ENCODE results near the gene ARID1B. TPM values are rescaled to one million over a fixed set of nuclear protein-coding genes. Genes with fewer than 3 reads are reported as not detected.

ARID1B gene
- total RNA-seq, 2 experiments from 2014 or later: 36.9 to 38.9 TPM

GRCh38 chr6:156917213-156917612, 140.0 kb downstream of the ARID1B start:
- no peaks in the 10 kb centered on the region for H3K27me3 Mint-ChIP-seq
- DNase-seq: peak; percentile 15
- no peak for TF ChIP-seq CTCF (IDR thresholded peaks at IDR 0.05)
- H3K36me3 Mint-ChIP-seq (ENCODE audit: low read depth): peaks cover 15% of the 10 kb centered on the region
- intact Hi-C loops (cut with micrococcal nuclease): no loop called here
- no peak overlapping the region for H3K4me3 Mint-ChIP-seq
- CTCF ChIA-PET: no interaction called here
- no peak for ATAC-seq
- H3K9me3 Mint-ChIP-seq: no peaks in the 10 kb centered on the region
- POLR2A ChIA-PET: no interaction called here
- H3K4me1 Mint-ChIP-seq (ENCODE audit: low read depth): peaks cover 43% of the 10 kb centered on the region
- peak overlapping the region; percentile 7 for H3K27ac Mint-ChIP-seq

- CTCF ChIA-PET: no interaction called here
- no peaks in the 10 kb centered on the region for H3K9me3 Mint-ChIP-seq
These were observed 141.5 kb downstream of the ARID1B start for GRCh38 chr6:156918647-156919046.

DNA sequence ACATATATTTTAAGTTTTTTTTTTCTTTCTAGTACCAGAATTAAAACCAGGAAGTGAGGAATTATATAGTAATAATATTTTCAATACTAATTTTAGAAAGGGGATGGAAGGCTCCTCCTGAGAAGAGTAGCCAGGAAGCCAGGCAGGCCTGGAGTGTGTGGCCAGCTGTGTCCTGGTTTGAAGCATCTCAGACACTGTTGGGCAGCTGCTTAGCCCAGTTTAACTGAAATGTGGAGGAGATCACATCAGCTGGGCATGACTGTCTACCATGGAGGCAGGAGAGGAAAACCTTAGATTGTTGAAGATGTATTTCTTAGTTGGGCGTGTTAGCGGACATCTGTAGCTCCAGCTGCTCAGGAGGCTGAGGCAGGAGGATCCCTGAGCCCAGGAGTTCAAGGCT, 142.2 kb downstream of the ARID1B start:
- Mint-ChIP-seq H3K9me3 (no peaks in the 10 kb centered on the region), H3K27ac (no peak overlapping the region)
- no peak for TF ChIP-seq CTCF (IDR thresholded peaks at IDR 0.05)

More at GRCh38 chr6:156918647-156919046, 141.5 kb downstream of the ARID1B start:
- Mint-ChIP-seq H3K27ac (no peak overlapping the region), H3K4me3 (no peak overlapping the region), H3K4me1 (ENCODE audit: low read depth) (peaks cover 45% of the 10 kb centered on the region), H3K27me3 (no peaks in the 10 kb centered on the region), H3K36me3 (ENCODE audit: low read depth) (peaks cover 10% of the 10 kb centered on the region)
- no peak for TF ChIP-seq CTCF (IDR thresholded peaks at IDR 0.05)
- intact Hi-C loops (cut with micrococcal nuclease): no loop called here
- DNase-seq (no peak), ATAC-seq (no peak)
- POLR2A ChIA-PET: no interaction called here

DNA sequence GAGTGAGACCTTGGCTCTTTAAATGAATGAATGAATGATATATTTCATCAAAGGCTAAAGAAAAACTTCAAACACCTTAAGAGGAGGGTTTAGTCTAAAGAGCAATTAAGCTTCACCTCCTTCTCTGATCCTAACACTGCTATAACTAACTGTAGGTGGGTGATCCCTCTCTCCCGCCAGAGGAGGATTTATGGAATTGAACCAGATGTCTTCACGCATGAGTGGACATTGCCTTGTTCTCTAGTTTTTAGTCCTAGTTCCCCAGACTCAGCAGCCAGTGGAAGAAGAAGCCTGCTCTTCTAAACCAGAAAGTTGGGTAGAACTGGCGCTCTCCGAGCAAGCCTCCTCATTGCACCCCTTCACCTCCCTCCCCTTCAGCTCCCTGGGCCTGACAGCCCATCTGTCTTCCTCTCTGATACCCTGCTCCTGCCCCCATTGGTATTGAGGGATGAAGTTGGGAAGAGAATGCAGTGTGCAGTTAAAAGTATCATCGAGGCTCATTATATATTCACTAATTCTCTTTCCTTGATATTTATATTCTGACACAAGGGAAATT, 142.7 kb downstream of the ARID1B start:
- TF ChIP-seq CTCF (IDR thresholded peaks at IDR 0.05): no peak
- H3K4me3 Mint-ChIP-seq: no peak overlapping the region
- H3K36me3 Mint-ChIP-seq (ENCODE audit: low read depth): peaks cover 7% of the 10 kb centered on the region
- no peak overlapping the region for H3K27ac Mint-ChIP-seq
- DNase-seq: no peak
- no peaks in the 10 kb centered on the region for H3K9me3 Mint-ChIP-seq
- intact Hi-C loops (cut with micrococcal nuclease): no loop called here
- ATAC-seq: no peak
- CTCF ChIA-PET: interaction anchor here (1.6 kb wide), 1 partner anchor 9 kb away, joined by 4 read pairs; no protein-coding TSS in a partner anchor
- H3K4me1 Mint-ChIP-seq (ENCODE audit: low read depth): peaks cover 44% of the 10 kb centered on the region
- POLR2A ChIA-PET: no interaction called here
- no peaks in the 10 kb centered on the region for H3K27me3 Mint-ChIP-seq

More for the DNA sequence above, 142.2 kb downstream of the ARID1B start:
- ChIA-PET POLR2A (no interaction called here), CTCF (interaction anchor here (1.6 kb wide), 1 partner anchor 9 kb away, joined by 4 read pairs; no protein-coding TSS in a partner anchor)
- H3K4me1 Mint-ChIP-seq (ENCODE audit: low read depth): peaks cover 44% of the 10 kb centered on the region
- intact Hi-C loops (cut with micrococcal nuclease): no loop called here
- peaks cover 7% of the 10 kb centered on the region for H3K36me3 Mint-ChIP-seq (ENCODE audit: low read depth)
- DNase-seq: no peak
- no peaks in the 10 kb centered on the region for H3K27me3 Mint-ChIP-seq
- ATAC-seq: no peak
- no peak overlapping the region for H3K4me3 Mint-ChIP-seq

- ATAC-seq (no peak), DNase-seq (no peak)
- POLR2A ChIA-PET: interaction anchor here (0.8 to 0.9 kb wide), 2 partner anchors 40 to 105 kb away, joined by 3 read pairs; no protein-coding TSS in a partner anchor
- Mint-ChIP-seq H3K36me3 (ENCODE audit: low read depth) (peaks cover 7% of the 10 kb centered on the region), H3K4me3 (no peak overlapping the region), H3K9me3 (no peaks in the 10 kb centered on the region), H3K27ac (no peak overlapping the region), H3K4me1 (ENCODE audit: low read depth) (peaks cover 59% of the 10 kb centered on the region), H3K27me3 (no peaks in the 10 kb centered on the region)
- CTCF ChIA-PET: interaction anchor here (0.9 to 1.3 kb wide), 2 partner anchors 13 to 25 kb away, joined by 4 to 5 read pairs; no protein-coding TSS in a partner anchor
- intact Hi-C loops (cut with micrococcal nuclease): no loop called here
- TF ChIP-seq CTCF (IDR thresholded peaks at IDR 0.05): no peak
These were observed 147.1 kb downstream of the ARID1B start for GRCh38 chr6:156924246-156924645.

Data from activated CD8-positive, alpha-beta T cell treated with anti-CD3 and anti-CD28 coated beads for 36 hours (primary cell).